ENCODE results near the gene CUL2.
"Not testable (repeated sequence)": the region's sequence is repeated elsewhere in the genome, so short reads cannot be mapped to it uniquely, and the experiment has no call there.

CUL2 gene

GRCh38 chr10:35046074-35046473, 44.1 kb downstream of the CUL2 start:
- Histone ChIP-seq H3K36me3 (ENCODE audit: insufficient read depth, low read length) (peaks cover 47% of the 10 kb centered on the region), H3K9me3 (ENCODE audit: insufficient read depth, low read depth, low read length) (no peaks in the 10 kb centered on the region)
- WGBS: 71% methylated on average over 2 of the region's 2 CpGs

GRCh38 chr10:35045275-35045674, 44.9 kb downstream of the CUL2 start:
- WGBS: 83% methylated on average over 6 of the region's 6 CpGs
- peaks cover 20% of the 10 kb centered on the region for H3K4me1 ChIP-seq (ENCODE audit: insufficient read depth, low read length)
- H3K36me3 ChIP-seq (ENCODE audit: insufficient read depth, low read length): peaks cover 44% of the 10 kb centered on the region
- not testable (repeated sequence) for H3K9ac ChIP-seq (ENCODE audit: low read depth, low read length); H3K9me3 ChIP-seq (ENCODE audit: insufficient read depth, low read depth, low read length); H3K27me3 ChIP-seq (ENCODE audit: insufficient read depth, low read length); H3K27ac ChIP-seq (ENCODE audit: low read depth, low read length); H3K4me3 ChIP-seq (ENCODE audit: low read length)

More at GRCh38 chr10:35046074-35046473, 44.1 kb downstream of the CUL2 start:
- no peaks in the 10 kb centered on the region for H3K27me3 ChIP-seq (ENCODE audit: insufficient read depth, low read length)
- H3K4me1 ChIP-seq (ENCODE audit: insufficient read depth, low read length): peaks cover 12% of the 10 kb centered on the region
- no peak overlapping the region for H3K27ac ChIP-seq (ENCODE audit: low read depth, low read length)
- no peak overlapping the region for H3K4me3 ChIP-seq (ENCODE audit: low read length)
- H3K9ac ChIP-seq (ENCODE audit: low read depth, low read length): no peak overlapping the region

- no peak overlapping the region for H3K27ac ChIP-seq (ENCODE audit: low read depth, low read length)
- peaks cover 20% of the 10 kb centered on the region for H3K4me1 ChIP-seq (ENCODE audit: insufficient read depth, low read length)
- no peaks in the 10 kb centered on the region for H3K27me3 ChIP-seq (ENCODE audit: insufficient read depth, low read length)
- peaks cover 41% of the 10 kb centered on the region for H3K36me3 ChIP-seq (ENCODE audit: insufficient read depth, low read length)
- no peaks in the 10 kb centered on the region for H3K9me3 ChIP-seq (ENCODE audit: insufficient read depth, low read depth, low read length)
- WGBS: 98% methylated on average over 4 of the region's 4 CpGs
- H3K4me3 ChIP-seq (ENCODE audit: low read length): no peak overlapping the region
- H3K9ac ChIP-seq (ENCODE audit: low read depth, low read length): no peak overlapping the region
Measured at GRCh38 chr10:35043796-35044344, 46.3 kb downstream of the CUL2 start.

DNA sequence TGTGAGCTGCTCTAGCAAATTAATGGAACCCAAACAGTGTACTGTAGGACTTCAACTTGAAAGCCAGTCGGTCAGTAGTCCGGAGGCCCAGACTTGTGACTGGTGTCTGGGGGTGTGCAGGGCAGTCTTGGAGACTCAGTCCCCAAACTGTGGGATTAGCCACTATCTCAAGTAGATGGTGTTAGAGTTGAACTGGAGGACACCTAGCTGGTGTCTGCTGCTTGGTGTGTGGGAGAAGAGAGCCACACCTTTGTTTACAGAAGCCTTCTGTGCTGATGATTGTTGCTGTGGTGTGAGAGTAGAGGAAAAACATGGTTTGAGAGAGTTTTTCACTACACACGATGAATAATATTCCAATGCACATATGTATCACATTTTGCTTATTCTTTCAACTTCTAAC, 47.4 kb downstream of the CUL2 start:
- peaks cover 34% of the 10 kb centered on the region for H3K36me3 ChIP-seq (ENCODE audit: insufficient read depth, low read length)
- 97% methylated on average over 3 of the region's 3 CpGs for WGBS

GRCh38 chr10:35041502-35041879, 48.6 kb downstream of the CUL2 start:
- H3K4me1 ChIP-seq (ENCODE audit: insufficient read depth, low read length): peaks cover 20% of the 10 kb centered on the region
- H3K27me3 ChIP-seq (ENCODE audit: insufficient read depth, low read length): no peaks in the 10 kb centered on the region
- no peak overlapping the region for H3K4me3 ChIP-seq (ENCODE audit: low read length)
- no peaks in the 10 kb centered on the region for H3K9me3 ChIP-seq (ENCODE audit: insufficient read depth, low read depth, low read length)
- peaks cover 37% of the 10 kb centered on the region for H3K36me3 ChIP-seq (ENCODE audit: insufficient read depth, low read length)
- H3K27ac ChIP-seq (ENCODE audit: low read depth, low read length): peak overlapping the region; percentile 51
- WGBS: 79% methylated on average over 9 of the region's 9 CpGs
- H3K9ac ChIP-seq (ENCODE audit: low read depth, low read length): no peak overlapping the region; the same call in 1 of the 2 replicates

More for the DNA sequence above, 47.4 kb downstream of the CUL2 start:
- Histone ChIP-seq H3K9ac (ENCODE audit: low read depth, low read length) (no peak overlapping the region), H3K27ac (ENCODE audit: low read depth, low read length) (no peak overlapping the region), H3K4me1 (ENCODE audit: insufficient read depth, low read length) (peaks cover 20% of the 10 kb centered on the region), H3K9me3 (ENCODE audit: insufficient read depth, low read depth, low read length) (no peaks in the 10 kb centered on the region), H3K4me3 (ENCODE audit: low read length) (no peak overlapping the region), H3K27me3 (ENCODE audit: insufficient read depth, low read length) (no peaks in the 10 kb centered on the region)

GRCh38 chr10:35040760-35041501, 49.2 kb downstream of the CUL2 start:
- Histone ChIP-seq H3K27me3 (ENCODE audit: insufficient read depth, low read length) (no peaks in the 10 kb centered on the region), H3K4me3 (ENCODE audit: low read length) (no peak overlapping the region), H3K36me3 (ENCODE audit: insufficient read depth, low read length) (peaks cover 40% of the 10 kb centered on the region), H3K27ac (ENCODE audit: low read depth, low read length) (peak overlapping the region; percentile 51), H3K9me3 (ENCODE audit: insufficient read depth, low read depth, low read length) (no peaks in the 10 kb centered on the region), H3K4me1 (ENCODE audit: insufficient read depth, low read length) (peaks cover 20% of the 10 kb centered on the region), H3K9ac (ENCODE audit: low read depth, low read length) (no peak overlapping the region; the same call in 1 of the 2 replicates)
- WGBS: 59% methylated on average over 6 of the region's 6 CpGs

GRCh38 chr10:35037104-35037503, 53.0 kb downstream of the CUL2 start:
- H3K4me1 ChIP-seq (ENCODE audit: insufficient read depth, low read length): peaks cover 19% of the 10 kb centered on the region
- H3K27ac ChIP-seq (ENCODE audit: low read depth, low read length): no peak overlapping the region
- no peak overlapping the region for H3K4me3 ChIP-seq (ENCODE audit: low read length)
- 98% methylated on average over 4 of the region's 4 CpGs for WGBS
- no peaks in the 10 kb centered on the region for H3K9me3 ChIP-seq (ENCODE audit: insufficient read depth, low read depth, low read length)
- H3K9ac ChIP-seq (ENCODE audit: low read depth, low read length): no peak overlapping the region
- no peaks in the 10 kb centered on the region for H3K27me3 ChIP-seq (ENCODE audit: insufficient read depth, low read length)
- peaks cover 49% of the 10 kb centered on the region for H3K36me3 ChIP-seq (ENCODE audit: insufficient read depth, low read length)

DNA sequence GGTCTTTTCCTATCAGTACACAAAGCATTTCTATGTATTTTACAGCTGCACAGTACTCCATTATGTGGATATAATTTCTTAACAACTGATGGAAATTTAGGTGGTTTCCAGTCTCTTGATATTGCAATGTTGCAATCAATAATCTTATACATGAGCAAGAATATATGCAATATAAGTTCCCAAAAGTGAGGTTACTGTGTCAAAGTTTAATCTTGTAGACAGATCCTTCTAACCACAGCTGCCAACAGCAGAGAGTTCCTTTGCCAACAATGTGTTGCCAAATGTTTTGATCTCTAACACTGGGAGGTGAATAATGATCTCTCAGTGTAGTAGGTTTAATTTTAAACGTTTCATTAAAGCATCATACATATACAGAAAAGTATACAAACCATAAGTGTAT, 54.5 kb downstream of the CUL2 start:
- no peaks in the 10 kb centered on the region for H3K27me3 ChIP-seq (ENCODE audit: insufficient read depth, low read length)
- WGBS: no CpG with 5 or more reads among the region's 1 CpG
- no peaks in the 10 kb centered on the region for H3K9me3 ChIP-seq (ENCODE audit: insufficient read depth, low read depth, low read length)
- no peak overlapping the region for H3K9ac ChIP-seq (ENCODE audit: low read depth, low read length)
- H3K36me3 ChIP-seq (ENCODE audit: insufficient read depth, low read length): peaks cover 64% of the 10 kb centered on the region
- H3K27ac ChIP-seq (ENCODE audit: low read depth, low read length): no peak overlapping the region
- H3K4me1 ChIP-seq (ENCODE audit: insufficient read depth, low read length): peaks cover 4% of the 10 kb centered on the region; the same call in 1 of the 2 replicates
- no peak overlapping the region for H3K4me3 ChIP-seq (ENCODE audit: low read length)

DNA sequence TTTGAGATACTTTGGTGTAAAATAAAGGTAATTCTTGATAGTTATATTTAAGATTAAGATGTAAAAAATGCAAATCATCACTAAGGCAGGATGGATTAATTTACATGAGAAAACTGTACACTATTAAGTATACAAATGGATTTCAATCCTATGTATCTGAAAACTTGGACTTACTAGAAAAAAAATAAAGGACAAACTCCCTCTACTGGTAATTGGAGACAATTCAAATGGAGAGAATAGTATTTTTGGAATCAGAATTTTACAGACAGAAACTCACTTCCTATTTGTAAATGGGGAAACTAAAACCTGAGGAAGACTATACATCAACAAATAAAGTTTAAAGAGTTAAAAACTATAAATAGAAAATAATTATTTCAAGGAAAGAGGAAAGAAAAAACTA, 62.6 kb downstream of the CUL2 start:
- H3K9ac ChIP-seq (ENCODE audit: low read depth, low read length): no peak overlapping the region
- H3K4me3 ChIP-seq (ENCODE audit: low read length): no peak overlapping the region
- H3K9me3 ChIP-seq (ENCODE audit: insufficient read depth, low read depth, low read length): no peaks in the 10 kb centered on the region
- H3K36me3 ChIP-seq (ENCODE audit: insufficient read depth, low read length): peaks cover 89% of the 10 kb centered on the region
- no peaks in the 10 kb centered on the region for H3K27me3 ChIP-seq (ENCODE audit: insufficient read depth, low read length)
- no peaks in the 10 kb centered on the region for H3K4me1 ChIP-seq (ENCODE audit: insufficient read depth, low read length)
- no peak overlapping the region for H3K27ac ChIP-seq (ENCODE audit: low read depth, low read length)

DNA sequence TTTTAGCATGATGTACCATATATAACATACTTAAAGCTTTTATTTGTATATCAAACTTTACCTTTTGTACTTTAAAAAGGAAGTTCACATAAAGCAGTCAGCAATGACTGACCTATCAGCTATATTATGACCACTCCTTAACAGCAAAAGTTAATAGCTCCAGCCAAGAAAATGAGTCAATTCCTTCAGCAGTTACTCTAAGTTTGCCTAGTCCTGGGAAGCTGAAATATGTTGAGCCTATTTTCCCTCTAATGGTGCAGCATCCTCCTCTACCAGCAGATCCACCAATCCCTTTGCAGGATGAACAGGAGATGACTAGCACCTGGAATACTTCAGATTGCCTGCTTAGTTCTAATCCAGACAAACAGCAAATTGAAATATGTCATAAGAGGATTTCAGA, 64.2 kb downstream of the CUL2 start:
- H3K4me3 ChIP-seq (ENCODE audit: low read length): no peak overlapping the region
- no peaks in the 10 kb centered on the region for H3K27me3 ChIP-seq (ENCODE audit: insufficient read depth, low read length)
- no peaks in the 10 kb centered on the region for H3K4me1 ChIP-seq (ENCODE audit: insufficient read depth, low read length)
- H3K9ac ChIP-seq (ENCODE audit: low read depth, low read length): no peak overlapping the region
- peaks cover 82% of the 10 kb centered on the region for H3K36me3 ChIP-seq (ENCODE audit: insufficient read depth, low read length)
- no peaks in the 10 kb centered on the region for H3K9me3 ChIP-seq (ENCODE audit: insufficient read depth, low read depth, low read length)
- no peak overlapping the region for H3K27ac ChIP-seq (ENCODE audit: low read depth, low read length)

GRCh38 chr10:35020481-35020880, 69.7 kb downstream of the CUL2 start:
- Histone ChIP-seq H3K4me1 (ENCODE audit: insufficient read depth, low read length) (no peaks in the 10 kb centered on the region), H3K4me3 (ENCODE audit: low read length) (no peak overlapping the region), H3K27me3 (ENCODE audit: insufficient read depth, low read length) (no peaks in the 10 kb centered on the region), H3K9me3 (ENCODE audit: insufficient read depth, low read depth, low read length) (no peaks in the 10 kb centered on the region), H3K27ac (ENCODE audit: low read depth, low read length) (no peak overlapping the region), H3K9ac (ENCODE audit: low read depth, low read length) (no peak overlapping the region), H3K36me3 (ENCODE audit: insufficient read depth, low read length) (peaks cover 54% of the 10 kb centered on the region)
- 90% methylated on average over 2 of the region's 2 CpGs for WGBS
